HG02870 (cell line): Measurements from ENCODE around the gene SLC25A24.
"Not testable (repeated sequence)": the region's sequence is repeated elsewhere in the genome, so short reads cannot be mapped to it uniquely, and the experiment has no call there.

Source experiments
- ATAC-seq: cut with Tn5 transposase; IDR thresholded peaks from one replicate; pipeline ENCODE4 v1.9.1; 2021; ENCODE audit warnings: mild to moderate bottlenecking, moderate library complexity; ENCODE audit not compliant: unreplicated experiment

The SLC25A24 gene

GRCh38 chr1:108140936-108141335, 59.2 kb downstream of the SLC25A24 start:
- ATAC-seq, result no peak

GRCh38 chr1:108140177-108140576, 60.0 kb downstream of the SLC25A24 start:
- no peak for ATAC-seq

- not testable (repeated sequence) for ATAC-seq
These were observed 60.6 kb downstream of the SLC25A24 start for GRCh38 chr1:108139555-108139954.

- ATAC-seq, result not testable (repeated sequence)
These were observed 67.0 kb downstream of the SLC25A24 start for GRCh38 chr1:108133148-108133547.

GRCh38 chr1:108132367-108132766, 67.8 kb downstream of the SLC25A24 start:
- ATAC-seq, result not testable (repeated sequence)

GRCh38 chr1:108131281-108131680, 68.9 kb downstream of the SLC25A24 start:
- ATAC-seq, result not testable (repeated sequence)

GRCh38 chr1:108130794-108131193, 69.3 kb downstream of the SLC25A24 start:
- no peak for ATAC-seq

- no peak for ATAC-seq
These were observed 70.1 kb downstream of the SLC25A24 start for GRCh38 chr1:108129999-108130398.

GRCh38 chr1:108125312-108126138, 74.6 kb downstream of the SLC25A24 start:
- ATAC-seq, result peak; percentile 89

GRCh38 chr1:108124622-108125311, 75.4 kb downstream of the SLC25A24 start:
- ATAC-seq, result no peak

- ATAC-seq, result no peak
These were observed 76.1 kb downstream of the SLC25A24 start for GRCh38 chr1:108124023-108124422.

- no peak for ATAC-seq
These were observed 78.6 kb downstream of the SLC25A24 start for GRCh38 chr1:108121358-108122143.

GRCh38 chr1:108120163-108120562, 80.0 kb downstream of the SLC25A24 start:
- no peak for ATAC-seq

GRCh38 chr1:108119500-108119899, 80.6 kb downstream of the SLC25A24 start:
- no peak for ATAC-seq

GRCh38 chr1:108117945-108118902, 81.9 kb downstream of the SLC25A24 start:
- ATAC-seq, result no peak

GRCh38 chr1:108117237-108117636, 82.9 kb downstream of the SLC25A24 start:
- ATAC-seq, result no peak

GRCh38 chr1:108114033-108114599, 86.0 kb downstream of the SLC25A24 start:
- ATAC-seq, result no peak

- no peak for ATAC-seq
These were observed 86.6 kb downstream of the SLC25A24 start for GRCh38 chr1:108113496-108113895.

GRCh38 chr1:108109295-108109973, 90.7 kb downstream of the SLC25A24 start:
- no peak for ATAC-seq
